Gastroesophageal sphincter (tissue), 3 donors: ENCODE measurements around the gene NCF4.

Experiments used
- EP300 ChIP-seq: sonication (generic); formaldehyde crosslinking; IDR thresholded peaks from one replicate; pipeline ENCODE4 v1.6.1; 2017; ENCODE audit warnings: antibody characterized with exemption, mild to moderate bottlenecking
- POLR2A ChIP-seq, 2 donors: fragments of 450-650 bp; IDR thresholded peaks; one replicate each; pipeline ENCODE4 v1.6.1; 2017; ENCODE audit warnings: antibody characterized with exemption in 2 of 2, mild to moderate bottlenecking in 2 of 2, moderate library complexity in 1 of 2
- POLR2AphosphoS5 ChIP-seq: sonication (generic); formaldehyde crosslinking; IDR thresholded peaks from one replicate; pipeline ENCODE4 v1.6.1; 2017; ENCODE audit warnings: antibody characterized with exemption
- TF ChIP-seq, protein P1 (sequence below), 4 experiments: fragments of 200-600 bp in 2 of 4; fragments of 450-650 bp in 2 of 4; sonication (generic) in 1 of 4; IDR thresholded peaks; one replicate each; pipeline ENCODE4 v1.5.1; 2017 to 2019; ENCODE audit warnings: antibody characterized with exemption in 4 of 4, mild to moderate bottlenecking in 2 of 4, moderate library complexity in 2 of 4

- TF ChIP-seq, protein P1, sequence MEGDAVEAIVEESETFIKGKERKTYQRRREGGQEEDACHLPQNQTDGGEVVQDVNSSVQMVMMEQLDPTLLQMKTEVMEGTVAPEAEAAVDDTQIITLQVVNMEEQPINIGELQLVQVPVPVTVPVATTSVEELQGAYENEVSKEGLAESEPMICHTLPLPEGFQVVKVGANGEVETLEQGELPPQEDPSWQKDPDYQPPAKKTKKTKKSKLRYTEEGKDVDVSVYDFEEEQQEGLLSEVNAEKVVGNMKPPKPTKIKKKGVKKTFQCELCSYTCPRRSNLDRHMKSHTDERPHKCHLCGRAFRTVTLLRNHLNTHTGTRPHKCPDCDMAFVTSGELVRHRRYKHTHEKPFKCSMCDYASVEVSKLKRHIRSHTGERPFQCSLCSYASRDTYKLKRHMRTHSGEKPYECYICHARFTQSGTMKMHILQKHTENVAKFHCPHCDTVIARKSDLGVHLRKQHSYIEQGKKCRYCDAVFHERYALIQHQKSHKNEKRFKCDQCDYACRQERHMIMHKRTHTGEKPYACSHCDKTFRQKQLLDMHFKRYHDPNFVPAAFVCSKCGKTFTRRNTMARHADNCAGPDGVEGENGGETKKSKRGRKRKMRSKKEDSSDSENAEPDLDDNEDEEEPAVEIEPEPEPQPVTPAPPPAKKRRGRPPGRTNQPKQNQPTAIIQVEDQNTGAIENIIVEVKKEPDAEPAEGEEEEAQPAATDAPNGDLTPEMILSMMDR (IDR thresholded peaks at IDR 0.05), result no peak
- TF ChIP-seq POLR2AphosphoS5 (no peak), EP300 (no peak), POLR2A (IDR thresholded peaks at IDR 0.05) (no peak)
Measured at GRCh38 chr22:36872866-36873498, 12.2 kb downstream of the NCF4 start.
